DND-41 (cell line): ENCODE results near the gene SH3BP5.

Experiments
- ATAC-seq: fragments of 200-7000 bp; cut with Tn5 transposase; 3 replicates; pipeline ENCODE4 v1.9.1; 2021; ENCODE audit warnings: low read depth; ENCODE audit not compliant: insufficient read depth
- DNase-seq: peaks from one replicate; pipeline ENCODE4 v3.0.0-alpha.2; 2020
- H2AFZ ChIP-seq: 2 replicates; pipeline ENCODE4 v1.6.0; 2012; ENCODE audit warnings: low read depth, low read length
- H3K27ac ChIP-seq: 2 replicates; pipeline ENCODE4 v1.5.1; 2012; ENCODE audit warnings: low read length, inconsistent platforms
- H3K27me3 ChIP-seq: fragments of 200-600 bp; sonication (generic); 2 replicates; pipeline ENCODE4 v1.6.0; 2012; ENCODE audit warnings: low read length, mild to moderate bottlenecking, inconsistent platforms; ENCODE audit not compliant: insufficient read depth, poor library complexity
- H3K36me3 ChIP-seq: 2 replicates; pipeline ENCODE4 v1.5.1; 2012; ENCODE audit warnings: low read length, inconsistent platforms; ENCODE audit not compliant: insufficient read depth
- H3K4me1 ChIP-seq: 2 replicates; pipeline ENCODE4 v1.5.1; 2012; ENCODE audit warnings: mild to moderate bottlenecking, low read length; ENCODE audit not compliant: insufficient read depth
- H3K4me2 ChIP-seq: 2 replicates; pipeline ENCODE4 v1.6.0; 2012; ENCODE audit warnings: mild to moderate bottlenecking, moderate library complexity, low read length, inconsistent platforms; ENCODE audit not compliant: insufficient read depth
- H3K4me3 ChIP-seq, 2 experiments: fragments of 200-600 bp in 1 of 2; shearing (Covaris generic) in 1 of 2; 2 replicates each; pipeline ENCODE4 v1.5.1; 2012 to 2016; ENCODE audit warnings: inconsistent platforms in 2 of 2, low read length in 2 of 2, mild to moderate bottlenecking in 2 of 2, low read depth in 1 of 2, moderate library complexity in 1 of 2
- H3K79me2 ChIP-seq: 2 replicates; pipeline ENCODE4 v1.6.0; 2012; ENCODE audit warnings: low read length, inconsistent platforms; ENCODE audit not compliant: insufficient read depth
- H3K9ac ChIP-seq: 2 replicates; pipeline ENCODE4 v1.6.0; 2012; ENCODE audit warnings: low read depth, mild to moderate bottlenecking, inconsistent platforms, low read length, moderate library complexity
- H3K9me3 ChIP-seq: 2 replicates; pipeline ENCODE4 v1.5.1; 2012; ENCODE audit warnings: low read length, moderate library complexity, mild to moderate bottlenecking, inconsistent platforms; ENCODE audit not compliant: insufficient read depth, severe bottlenecking
- H4K20me1 ChIP-seq: 2 replicates; pipeline ENCODE4 v1.6.0; 2012; ENCODE audit warnings: low read length; ENCODE audit not compliant: insufficient read depth
- CTCF ChIP-seq: IDR thresholded peaks from 2 replicates; pipeline ENCODE4 v1.5.1; 2012; ENCODE audit warnings: borderline replicate concordance, low read length, moderate library complexity, mild to moderate bottlenecking; ENCODE audit not compliant: poor library complexity, severe bottlenecking; ENCODE audit errors: extremely low read depth
- EZH2 ChIP-seq: IDR thresholded peaks from 3 replicates; pipeline ENCODE4 v1.6.1; 2012; ENCODE audit warnings: borderline replicate concordance, low read depth, mild to moderate bottlenecking, moderate library complexity, low read length, inconsistent platforms; ENCODE audit not compliant: severe bottlenecking

SH3BP5 gene

GRCh38 chr3:15345608-15346137 lies 13.3 kb upstream of the SH3BP5 start:
- Histone ChIP-seq H4K20me1 (no peaks in the 10 kb centered on the region), H3K9ac (no peak overlapping the region), H3K36me3 (no peaks in the 10 kb centered on the region), H3K4me3 (no peak overlapping the region), H3K79me2 (no peaks in the 10 kb centered on the region), H3K4me2 (no peak overlapping the region), H3K27me3 (no peaks in the 10 kb centered on the region), H3K9me3 (no peaks in the 10 kb centered on the region), H3K4me1 (peaks cover 29% of the 10 kb centered on the region), H2AFZ (no peak overlapping the region), H3K27ac (no peak overlapping the region)
- TF ChIP-seq EZH2 (no peak), CTCF (no peak)
- ATAC-seq = peak; percentile 89
- peak; percentile 63 for DNase-seq

- Histone ChIP-seq H3K79me2 (no peaks in the 10 kb centered on the region), H3K27ac (no peak overlapping the region), H3K4me2 (no peak overlapping the region), H3K4me3 (no peak overlapping the region), H3K27me3 (no peaks in the 10 kb centered on the region), H3K9ac (no peak overlapping the region), H3K9me3 (no peaks in the 10 kb centered on the region), H2AFZ (no peak overlapping the region), H4K20me1 (no peaks in the 10 kb centered on the region), H3K4me1 (peaks cover 29% of the 10 kb centered on the region), H3K36me3 (no peaks in the 10 kb centered on the region)
- ATAC-seq = no peak
- no peak for DNase-seq
- TF ChIP-seq EZH2 = no peak
- no peak for TF ChIP-seq CTCF
Observed at GRCh38 chr3:15345066-15345607, 12.8 kb upstream of the SH3BP5 start.

GRCh38 chr3:15342945-15343344 lies 10.6 kb upstream of the SH3BP5 start:
- no peak overlapping the region for H3K4me2 ChIP-seq
- no peaks in the 10 kb centered on the region for H3K79me2 ChIP-seq
- H3K27me3 ChIP-seq = no peaks in the 10 kb centered on the region
- H3K9me3 ChIP-seq = no peaks in the 10 kb centered on the region
- no peak for TF ChIP-seq CTCF
- no peak for TF ChIP-seq EZH2
- no peaks in the 10 kb centered on the region for H4K20me1 ChIP-seq
- ATAC-seq (no peak), DNase-seq (no peak)
- no peak overlapping the region for H3K4me3 ChIP-seq
- H3K4me1 ChIP-seq = peaks cover 28% of the 10 kb centered on the region
- H2AFZ ChIP-seq = no peak overlapping the region
- no peaks in the 10 kb centered on the region for H3K36me3 ChIP-seq
- H3K27ac ChIP-seq = no peak overlapping the region
- H3K9ac ChIP-seq = no peak overlapping the region
